Hepatocyte (in vitro differentiated cells): Measurements from ENCODE around the gene GIMAP8.

Source experiments
- CTCF ChIP-seq: fragments of 200-600 bp; sonication (generic); IDR thresholded peaks from 2 replicates; pipeline ENCODE4 v1.5.1; 2016; ENCODE audit warnings: antibody characterized with exemption, mild to moderate bottlenecking; ENCODE audit not compliant: poor library complexity
- EZH2 ChIP-seq: fragments of 200-600 bp; sonication (generic); IDR thresholded peaks from 2 replicates; pipeline ENCODE4 v1.6.1; 2016; ENCODE audit warnings: antibody characterized with exemption, mild to moderate bottlenecking, borderline replicate concordance
- EZH2phosphoT487 ChIP-seq: fragments of 200-600 bp; sonication (generic); IDR thresholded peaks from one replicate; pipeline ENCODE4 v1.6.1; 2018; ENCODE audit warnings: antibody characterized with exemption, mild to moderate bottlenecking, low read depth, moderate library complexity; ENCODE audit not compliant: unreplicated experiment, severe bottlenecking

DNA sequence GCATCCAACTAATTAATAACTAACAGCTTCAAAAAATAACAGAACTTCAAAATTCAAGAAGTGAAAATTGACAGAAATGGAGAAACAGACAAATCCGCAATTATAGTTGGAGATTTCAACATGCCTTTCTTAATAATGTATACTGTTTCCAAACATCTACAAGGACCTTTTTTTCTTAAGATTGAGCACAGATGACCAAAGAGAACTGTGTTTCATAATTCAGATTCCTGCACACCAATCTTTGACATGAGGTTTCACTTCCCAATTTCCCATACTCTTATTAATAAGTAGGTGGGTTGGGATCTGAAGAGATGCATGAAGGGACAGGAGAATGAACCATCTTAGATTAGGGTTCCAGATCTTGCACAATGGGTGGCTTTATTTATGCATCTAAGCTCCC is 39.4 kb downstream of the GIMAP8 start:
- no peak for TF ChIP-seq CTCF
- no peak for TF ChIP-seq EZH2
- no peak for TF ChIP-seq EZH2phosphoT487
